SU-DHL-6 (cell line): ENCODE measurements around the gene CX3CL1.

Source experiments
- H2AFZ ChIP-seq: fragments of 200-600 bp; sonication (generic); 2 replicates; pipeline ENCODE4 v1.6.1; 2014; ENCODE audit warnings: low read depth, mild to moderate bottlenecking, moderate library complexity, mixed read lengths, antibody characterized with exemption, low read length; ENCODE audit not compliant: severe bottlenecking
- H3F3A ChIP-seq: fragments of 200-600 bp; shearing (Covaris generic); 2 replicates; pipeline ENCODE4 v1.6.0; 2016; ENCODE audit warnings: antibody characterized with exemption, mild to moderate bottlenecking; ENCODE audit not compliant: insufficient read depth
- H3K27ac ChIP-seq: fragments of 200-600 bp; sonication (generic); 2 replicates; pipeline ENCODE4 v1.5.1; 2016; ENCODE audit warnings: low read depth, mild to moderate bottlenecking, low read length, moderate library complexity, mixed read lengths
- H3K27me3 ChIP-seq: fragments of 200-600 bp; sonication (generic), shearing (Covaris generic); 2 replicates; pipeline ENCODE4 v1.6.0; 2014; ENCODE audit warnings: mild to moderate bottlenecking, low read length
- H3K36me3 ChIP-seq: fragments of 200-600 bp; sonication (generic); 2 replicates; pipeline ENCODE4 v1.6.1; 2014; ENCODE audit warnings: mild to moderate bottlenecking, low read length, mixed read lengths
- H3K4me2 ChIP-seq: fragments of 300-600, 200-600 bp; shearing (Covaris generic), sonication (generic); 2 replicates; pipeline ENCODE4 v1.6.0; 2014; ENCODE audit warnings: low read length, low read depth, mild to moderate bottlenecking; ENCODE audit not compliant: poor library complexity, severe bottlenecking
- H3K4me3 ChIP-seq: fragments of 200-600 bp; sonication (generic); 2 replicates; pipeline ENCODE4 v1.5.1; 2014; ENCODE audit warnings: antibody characterized with exemption, low read length, mild to moderate bottlenecking, mixed read lengths; ENCODE audit not compliant: insufficient read depth, poor library complexity, severe bottlenecking
- H3K79me2 ChIP-seq: fragments of 200-600 bp; sonication (generic); 2 replicates; pipeline ENCODE4 v1.6.1; 2014; ENCODE audit warnings: mild to moderate bottlenecking, low read length, moderate library complexity; ENCODE audit not compliant: insufficient read depth
- H3K9ac ChIP-seq: fragments of 200-600 bp; sonication (generic); 2 replicates; pipeline ENCODE4 v1.7.0; 2014; ENCODE audit warnings: mild to moderate bottlenecking, low read length
- H3K9me2 ChIP-seq: fragments of 200-600 bp; sonication (generic); replicated peaks from 2 replicates; pipeline ENCODE4 v1.6.1; 2014; ENCODE audit warnings: low read length; ENCODE audit not compliant: insufficient read depth
- H3K9me3 ChIP-seq: fragments of 200-600 bp; sonication (generic); 2 replicates; pipeline ENCODE4 v1.6.1; 2014; ENCODE audit warnings: low read length, mixed read lengths; ENCODE audit not compliant: insufficient read depth
- H4K20me1 ChIP-seq: fragments of 200-600 bp; sonication (generic); 2 replicates; pipeline ENCODE4 v1.6.1; 2014; ENCODE audit warnings: low read depth, mild to moderate bottlenecking, antibody characterized with exemption, low read length, moderate library complexity, mixed read lengths
- EZH2phosphoT487 ChIP-seq: fragments of 200-600 bp; sonication (generic), shearing (Covaris generic); conservative IDR thresholded peaks from 2 replicates; pipeline ENCODE4 v1.6.1; 2018; ENCODE audit warnings: mild to moderate bottlenecking, antibody characterized with exemption, low read length, moderate library complexity, mixed read lengths
- TF ChIP-seq, protein P1 (sequence below): fragments of 200-600 bp; sonication (generic); IDR thresholded peaks from one replicate; pipeline ENCODE4 v1.5.1; 2017; ENCODE audit warnings: antibody characterized with exemption, mild to moderate bottlenecking, low read length, moderate library complexity; ENCODE audit not compliant: insufficient read depth, poor library complexity, severe bottlenecking

The CX3CL1 gene

DNA sequence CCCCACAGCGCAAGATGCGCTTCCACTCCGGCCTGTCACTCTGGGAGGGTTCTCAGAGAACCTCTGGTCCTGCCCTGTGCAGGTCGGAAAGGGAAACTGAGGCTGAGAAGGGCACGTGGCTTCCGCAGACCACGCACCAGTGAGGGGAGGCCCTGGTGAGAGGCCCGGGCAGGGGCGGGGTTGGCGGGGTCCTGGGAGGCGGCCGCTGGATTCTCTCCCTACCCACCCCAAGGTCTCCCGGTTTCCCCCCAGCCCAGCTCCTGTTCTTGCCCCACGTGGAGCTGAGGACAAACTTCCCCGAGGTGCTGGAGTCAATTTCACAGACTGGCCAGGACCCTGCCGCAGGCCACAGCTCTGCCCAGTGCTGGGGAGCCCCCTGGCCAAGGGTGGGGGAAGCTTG is 43.8 kb downstream of the CX3CL1 start:
- H3K27me3 ChIP-seq, result no peaks in the 10 kb centered on the region
- TF ChIP-seq, protein P1, sequence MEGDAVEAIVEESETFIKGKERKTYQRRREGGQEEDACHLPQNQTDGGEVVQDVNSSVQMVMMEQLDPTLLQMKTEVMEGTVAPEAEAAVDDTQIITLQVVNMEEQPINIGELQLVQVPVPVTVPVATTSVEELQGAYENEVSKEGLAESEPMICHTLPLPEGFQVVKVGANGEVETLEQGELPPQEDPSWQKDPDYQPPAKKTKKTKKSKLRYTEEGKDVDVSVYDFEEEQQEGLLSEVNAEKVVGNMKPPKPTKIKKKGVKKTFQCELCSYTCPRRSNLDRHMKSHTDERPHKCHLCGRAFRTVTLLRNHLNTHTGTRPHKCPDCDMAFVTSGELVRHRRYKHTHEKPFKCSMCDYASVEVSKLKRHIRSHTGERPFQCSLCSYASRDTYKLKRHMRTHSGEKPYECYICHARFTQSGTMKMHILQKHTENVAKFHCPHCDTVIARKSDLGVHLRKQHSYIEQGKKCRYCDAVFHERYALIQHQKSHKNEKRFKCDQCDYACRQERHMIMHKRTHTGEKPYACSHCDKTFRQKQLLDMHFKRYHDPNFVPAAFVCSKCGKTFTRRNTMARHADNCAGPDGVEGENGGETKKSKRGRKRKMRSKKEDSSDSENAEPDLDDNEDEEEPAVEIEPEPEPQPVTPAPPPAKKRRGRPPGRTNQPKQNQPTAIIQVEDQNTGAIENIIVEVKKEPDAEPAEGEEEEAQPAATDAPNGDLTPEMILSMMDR, result no peak
- TF ChIP-seq EZH2phosphoT487, result no peak
- no peaks in the 10 kb centered on the region for H3K9me2 ChIP-seq
- no peaks in the 10 kb centered on the region for H4K20me1 ChIP-seq
- no peak overlapping the region for H3K27ac ChIP-seq
- no peak overlapping the region for H3K9ac ChIP-seq
- no peaks in the 10 kb centered on the region for H3K36me3 ChIP-seq
- no peak overlapping the region for H3K4me2 ChIP-seq
- no peak overlapping the region for H2AFZ ChIP-seq
- no peaks in the 10 kb centered on the region for H3K9me3 ChIP-seq
- no peaks in the 10 kb centered on the region for H3K79me2 ChIP-seq
- H3F3A ChIP-seq, result no peaks in the 10 kb centered on the region
- no peak overlapping the region for H3K4me3 ChIP-seq

GRCh38 chr16:57419506-57419905 is 47.2 kb downstream of the CX3CL1 start:
- Histone ChIP-seq H3K4me3 (no peak overlapping the region), H3K36me3 (no peaks in the 10 kb centered on the region), H3K9me2 (no peaks in the 10 kb centered on the region), H3K4me2 (no peak overlapping the region), H3K9me3 (no peaks in the 10 kb centered on the region), H2AFZ (no peak overlapping the region), H4K20me1 (no peaks in the 10 kb centered on the region), H3K9ac (no peak overlapping the region), H3F3A (no peaks in the 10 kb centered on the region), H3K27ac (no peak overlapping the region), H3K79me2 (no peaks in the 10 kb centered on the region), H3K27me3 (no peaks in the 10 kb centered on the region)
- no peak for TF ChIP-seq EZH2phosphoT487
- TF ChIP-seq, protein P1, result no peak

DNA sequence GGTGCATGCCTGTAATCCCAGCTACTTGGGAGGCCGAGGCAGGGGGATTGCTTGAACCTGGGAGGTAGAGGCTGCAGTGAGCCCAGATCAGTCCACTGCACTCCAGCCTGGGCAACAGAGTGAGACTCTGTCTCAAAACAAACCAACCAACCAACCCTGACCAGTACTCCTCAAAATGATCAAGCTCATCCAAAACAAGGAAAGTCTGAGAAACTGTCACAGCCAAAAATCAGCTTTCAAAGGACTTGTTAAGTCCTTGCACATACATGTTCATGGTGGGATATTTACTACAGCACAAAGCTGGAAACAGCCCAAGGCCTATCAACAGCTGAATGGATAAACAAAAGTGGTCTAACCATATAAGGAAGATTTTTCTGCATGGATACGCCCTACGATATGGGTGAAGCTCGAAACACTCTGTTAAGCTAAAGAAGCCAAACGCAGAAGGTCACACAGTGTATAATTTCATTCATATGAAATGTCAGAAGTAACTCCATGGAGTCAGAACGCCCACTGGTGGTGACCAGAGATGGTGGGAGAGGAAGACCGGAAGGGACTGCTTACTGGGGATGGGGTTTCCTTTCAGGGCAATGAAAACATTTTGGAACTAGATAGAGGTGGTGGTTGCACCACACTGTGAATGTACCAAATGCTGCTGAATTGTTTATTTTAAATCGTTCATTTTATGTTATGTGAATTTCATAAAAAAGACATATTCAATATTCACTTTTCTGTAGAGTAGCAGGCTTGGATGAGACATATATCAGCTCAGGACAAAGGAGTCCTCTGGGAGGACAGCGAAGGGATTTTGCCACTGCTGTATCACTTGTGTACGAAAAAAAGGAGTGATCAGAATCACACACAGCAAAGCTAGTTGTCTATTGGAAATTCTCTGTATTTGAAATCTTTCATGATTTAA is 50.0 kb downstream of the CX3CL1 start:
- Histone ChIP-seq H3K27ac (no peak overlapping the region), H2AFZ (no peak overlapping the region)

More for the DNA sequence above, 50.0 kb downstream of the CX3CL1 start:
- H3K36me3 ChIP-seq, result no peaks in the 10 kb centered on the region
- H3K9me2 ChIP-seq, result no peaks in the 10 kb centered on the region
- no peaks in the 10 kb centered on the region for H4K20me1 ChIP-seq
- no peaks in the 10 kb centered on the region for H3F3A ChIP-seq
- H3K9ac ChIP-seq, result no peak overlapping the region
- H3K4me3 ChIP-seq, result no peak overlapping the region
- no peaks in the 10 kb centered on the region for H3K79me2 ChIP-seq
- no peak overlapping the region for H3K4me2 ChIP-seq
- TF ChIP-seq EZH2phosphoT487, result no peak
- TF ChIP-seq, protein P1, result no peak
- no peaks in the 10 kb centered on the region for H3K27me3 ChIP-seq
- no peaks in the 10 kb centered on the region for H3K9me3 ChIP-seq
